Bronchial epithelial cell (primary cell): ENCODE data around the gene ATF7. TPM values are rescaled to one million over a fixed set of nuclear protein-coding genes. Genes with fewer than 3 reads are reported as not detected.
A peak's percentile ranks its signal among the peaks of the same experiment; 100 is the strongest.

Experiments
- DNase-seq: peaks from one replicate; pipeline ENCODE4 v3.0.0-alpha.2; 2010; ENCODE audit warnings: low read depth
- FAIRE-seq: peaks from 2 replicates; lab custom pipeline; 2011; peaks lifted over from hg19 to GRCh38; lab: Jason Lieb, UNC
- H3K27me3 ChIP-seq: 2 replicates; pipeline ENCODE4 v1.5.1; 2011; ENCODE audit warnings: low read length; ENCODE audit not compliant: control insufficient read depth, insufficient read depth
- H3K36me3 ChIP-seq: 2 replicates; pipeline ENCODE4 v1.5.1; 2011; ENCODE audit warnings: low read length; ENCODE audit not compliant: control insufficient read depth, insufficient read depth
- H3K4me3 ChIP-seq: 2 replicates; pipeline ENCODE4 v1.5.1; 2011; ENCODE audit warnings: mild to moderate bottlenecking, low read depth, low read length, control low read depth
- CTCF ChIP-seq: IDR thresholded peaks from 2 replicates; pipeline ENCODE4 v1.5.1; 2011; ENCODE audit warnings: mild to moderate bottlenecking, moderate library complexity, low read length, control low read depth, inconsistent platforms; ENCODE audit not compliant: insufficient read depth, severe bottlenecking
- total RNA-seq: library from RNA; depleted of rRNA; stranded (reverse); fragments of >200 nt; gene quantifications from 2 replicates; pipeline ENCODE4 v1.2.1, GENCODE V29; 2014

Gene ATF7
- total RNA-seq, 1 donor from 2014 or later: 5.3 TPM

GRCh38 chr12:53493610-53494391 lies 132.4 kb downstream of the ATF7 start:
- no peak for TF ChIP-seq CTCF
- H3K4me3 ChIP-seq: peak overlapping the region; percentile 54
- H3K36me3 ChIP-seq: no peaks in the 10 kb centered on the region
- FAIRE-seq (no peak), DNase-seq (no peak)
- H3K27me3 ChIP-seq: no peaks in the 10 kb centered on the region

- Histone ChIP-seq H3K27me3 (no peaks in the 10 kb centered on the region), H3K36me3 (peaks cover under 1% of the 10 kb centered on the region), H3K4me3 (peak overlapping the region; percentile 54)
- FAIRE-seq: no peak
- TF ChIP-seq CTCF: no peak
- peak; percentile 65 for DNase-seq
Measured at GRCh38 chr12:53492830-53493609, 133.2 kb downstream of the ATF7 start.

- FAIRE-seq: no peak
- Histone ChIP-seq H3K36me3 (peaks cover 2% of the 10 kb centered on the region), H3K27me3 (no peaks in the 10 kb centered on the region), H3K4me3 (no peak overlapping the region)
- no peak for TF ChIP-seq CTCF
- DNase-seq: no peak
Measured at GRCh38 chr12:53492188-53492587, 134.0 kb downstream of the ATF7 start.

GRCh38 chr12:53489242-53489864 lies 136.8 kb downstream of the ATF7 start:
- H3K36me3 ChIP-seq: peaks cover 8% of the 10 kb centered on the region
- TF ChIP-seq CTCF: no peak
- FAIRE-seq (peak; percentile 55), DNase-seq (no peak)
- no peaks in the 10 kb centered on the region for H3K27me3 ChIP-seq
- H3K4me3 ChIP-seq: no peak overlapping the region

- TF ChIP-seq CTCF: no peak
- H3K4me3 ChIP-seq: no peak overlapping the region
- FAIRE-seq: no peak
- H3K27me3 ChIP-seq: no peaks in the 10 kb centered on the region
- DNase-seq: no peak
- H3K36me3 ChIP-seq: peaks cover 14% of the 10 kb centered on the region
Measured at GRCh38 chr12:53486736-53487487, 139.3 kb downstream of the ATF7 start.
